Right ventricle myocardium inferior (tissue), 1 donor: ENCODE data around the gene CACNA1D. TPM values are rescaled to one million over a fixed set of nuclear protein-coding genes. Genes with fewer than 3 reads are reported as not detected.

Experiments
- ATAC-seq: fragments of 200-7000 bp; cut with Tn5 transposase; one replicate; pipeline ENCODE4 v1.9.1; 2020; ENCODE audit warnings: mild to moderate bottlenecking, moderate library complexity
- DNase-seq: peaks from one replicate; pipeline ENCODE4 v3.0.0; 2021; ENCODE audit errors: missing footprints
- intact Hi-C: fragments of 100-400 bp; cut with DNase I; formaldehyde crosslinking; loops from one replicate; pipeline ENCODE4 v1.11.0; 2022
- total RNA-seq: library from RNA; stranded (reverse); fragmentation: NEBNext Ultra II Directional; extraction: Animal tissue kit (Norgen Biotek cat#: 25700); gene quantifications from one replicate; pipeline ENCODE4 v1.2.1, GENCODE V29; 2021
- donor health status: DM: no; HTN: yes; CAD: no; lungs with severe emphysema.

Gene CACNA1D
- total RNA-seq, 1 donor from 2014 or later = 1.1 TPM

DNA sequence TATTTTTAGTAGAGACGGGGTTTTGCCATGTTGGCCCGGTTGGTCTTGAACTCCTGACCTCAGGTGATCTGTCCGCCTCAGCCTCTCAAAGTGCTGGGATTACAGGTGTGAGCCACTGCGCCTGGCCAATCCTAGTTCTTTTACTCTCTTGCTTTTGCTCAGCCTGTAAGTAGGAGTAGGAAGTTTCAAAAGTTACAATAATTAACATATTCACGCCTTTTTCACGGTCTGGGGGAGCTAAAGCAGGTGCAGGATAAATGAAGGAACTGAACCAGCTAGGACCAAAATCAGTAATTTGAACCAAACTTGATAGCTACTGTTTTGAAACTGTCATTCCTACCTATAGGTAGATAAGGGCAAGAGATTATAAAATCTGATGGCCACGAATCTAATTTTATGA lies 98.5 kb downstream of the CACNA1D start:
- ATAC-seq (no peak), DNase-seq (no peak)
- intact Hi-C loops = no loop called here

DNA sequence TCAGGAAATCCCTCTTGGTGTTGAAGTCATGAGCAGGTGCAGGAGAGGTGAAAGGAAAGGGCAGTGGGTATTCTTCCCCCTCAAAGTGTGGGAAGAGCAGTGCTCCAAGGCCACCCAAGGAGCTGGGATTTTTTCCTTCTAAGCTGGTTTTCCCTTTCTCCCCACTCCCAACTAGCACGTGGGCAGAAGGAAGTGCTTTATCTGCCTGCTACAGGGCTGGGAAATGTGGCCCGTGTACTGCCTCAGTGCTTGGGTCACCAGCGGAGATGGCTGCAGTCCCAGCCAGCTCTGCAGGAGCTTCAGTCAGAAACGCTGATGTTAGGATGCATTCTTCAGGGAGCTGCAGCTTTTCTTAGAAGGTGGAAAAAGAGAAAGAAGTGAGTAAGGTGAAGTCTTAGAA lies 99.2 kb downstream of the CACNA1D start:
- no peak for ATAC-seq
- no peak for DNase-seq
- intact Hi-C loops = no loop called here

DNA sequence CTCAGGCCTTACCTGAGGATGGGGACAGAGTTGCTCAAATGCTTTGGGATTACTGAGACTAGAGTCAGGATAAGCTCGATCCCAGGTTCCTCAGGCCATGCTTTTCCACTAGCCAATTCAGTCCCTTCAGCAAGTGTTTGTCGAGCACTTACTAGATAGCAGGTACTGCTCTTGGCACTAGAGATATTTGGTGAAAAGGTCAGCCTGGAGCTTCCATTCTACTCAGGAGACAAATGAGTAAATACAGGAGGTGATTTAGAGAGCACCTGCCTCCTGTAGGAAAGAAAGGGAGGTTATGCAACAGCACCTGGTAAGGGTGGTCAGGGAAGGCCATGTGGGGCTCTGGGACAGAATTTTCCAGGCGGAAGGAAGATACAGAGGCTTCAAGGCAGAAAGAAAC lies 99.9 kb downstream of the CACNA1D start:
- DNase-seq (no peak), ATAC-seq (no peak)
- intact Hi-C loops = no loop called here

- intact Hi-C loops = no loop called here
- ATAC-seq = no peak
- DNase-seq = no peak
These were observed 101.2 kb downstream of the CACNA1D start for GRCh38 chr3:53595660-53596059.

GRCh38 chr3:53597136-53597915 lies 102.9 kb downstream of the CACNA1D start:
- ATAC-seq = no peak
- intact Hi-C loops = no loop called here

DNA sequence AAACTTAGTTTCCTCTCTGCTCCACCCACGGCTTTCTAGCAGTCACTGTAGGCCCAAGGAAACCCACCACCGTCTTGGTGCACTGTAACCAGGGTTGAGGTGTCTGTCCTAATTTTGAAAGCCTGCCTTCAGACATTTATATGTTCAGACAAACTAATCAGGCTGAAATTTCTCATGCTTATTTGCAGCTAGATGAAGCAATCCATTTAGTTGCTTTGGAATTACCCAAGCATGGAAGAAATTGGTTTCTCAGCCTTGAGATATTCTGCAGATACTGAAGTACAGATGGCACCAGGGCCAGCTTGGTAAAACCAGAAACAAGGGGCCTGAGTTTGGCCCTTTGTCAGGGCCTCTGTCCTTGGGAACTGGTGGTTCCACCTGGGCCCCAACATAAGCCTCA lies 105.4 kb downstream of the CACNA1D start:
- intact Hi-C loops = no loop called here
- DNase-seq (no peak), ATAC-seq (no peak)

More at GRCh38 chr3:53597136-53597915, 102.9 kb downstream of the CACNA1D start:
- no peak for DNase-seq

- intact Hi-C loops = no loop called here
- DNase-seq (no peak), ATAC-seq (no peak)
These were observed 108.5 kb downstream of the CACNA1D start for GRCh38 chr3:53602866-53603265.

DNA sequence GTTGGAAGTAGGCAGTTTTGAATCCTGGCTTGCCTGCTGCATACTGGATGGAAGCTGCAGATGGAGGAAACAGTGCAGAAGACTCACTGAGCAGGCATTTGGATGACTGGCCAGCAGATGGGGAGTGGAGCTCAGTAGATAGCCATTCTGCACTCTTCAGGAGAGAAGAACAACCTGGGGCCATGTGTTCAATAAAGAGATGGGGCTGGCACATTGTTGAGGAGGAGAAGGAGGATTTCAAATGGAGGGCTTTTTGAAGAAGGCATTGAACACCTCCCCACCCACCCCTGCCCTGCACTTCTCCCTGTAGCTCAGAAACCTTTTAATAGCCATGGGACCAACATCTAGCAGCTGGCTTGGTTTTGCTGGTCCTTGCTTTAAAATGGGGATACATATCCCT lies 109.8 kb downstream of the CACNA1D start:
- DNase-seq (no peak), ATAC-seq (no peak)
- intact Hi-C loops = no loop called here

- intact Hi-C loops = no loop called here
- ATAC-seq (no peak), DNase-seq (no peak)
These were observed 112.4 kb downstream of the CACNA1D start for GRCh38 chr3:53606793-53607192.

DNA sequence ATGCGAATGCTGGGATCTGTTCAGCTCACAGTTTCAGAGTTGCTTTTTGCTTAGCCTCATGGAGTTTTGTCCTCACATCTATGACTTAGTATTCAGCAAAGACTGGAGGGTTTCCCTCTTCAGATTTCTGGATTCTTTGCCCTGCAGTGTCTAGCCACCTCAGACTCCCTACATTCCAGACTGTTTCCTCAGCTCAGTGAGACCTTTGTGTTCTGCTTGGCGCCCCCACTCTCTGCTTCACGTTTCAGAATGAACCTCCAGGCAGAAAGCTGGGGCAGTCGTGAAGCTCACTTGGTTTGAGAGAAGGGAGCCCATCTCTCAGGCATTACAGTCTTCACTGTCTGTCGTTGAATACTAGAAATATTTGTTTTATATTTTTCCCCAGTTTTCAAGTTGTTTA lies 118.1 kb downstream of the CACNA1D start:
- ATAC-seq = no peak
- intact Hi-C loops = no loop called here
- DNase-seq = no peak

- peak; percentile 38 for ATAC-seq
- intact Hi-C loops = no loop called here
These were observed 118.7 kb downstream of the CACNA1D start for GRCh38 chr3:53613125-53613524.

GRCh38 chr3:53614307-53614706 lies 119.9 kb downstream of the CACNA1D start:
- no peak for ATAC-seq
- intact Hi-C loops = no loop called here
- DNase-seq = no peak

More at GRCh38 chr3:53613125-53613524, 118.7 kb downstream of the CACNA1D start:
- no peak for DNase-seq

- peak; percentile 17 for ATAC-seq
- intact Hi-C loops = no loop called here
- no peak for DNase-seq
These were observed 121.9 kb downstream of the CACNA1D start for GRCh38 chr3:53616321-53616720.

GRCh38 chr3:53616971-53617892 lies 122.8 kb downstream of the CACNA1D start:
- ATAC-seq (no peak), DNase-seq (no peak)
- intact Hi-C loops = no loop called here

GRCh38 chr3:53617893-53618523 lies 123.6 kb downstream of the CACNA1D start:
- peak; percentile 87 for ATAC-seq

GRCh38 chr3:53618524-53618906 lies 124.1 kb downstream of the CACNA1D start:
- no peak for ATAC-seq

More at GRCh38 chr3:53617893-53618523, 123.6 kb downstream of the CACNA1D start:
- intact Hi-C loops = no loop called here
- DNase-seq = no peak

GRCh38 chr3:53618936-53619335 lies 124.5 kb downstream of the CACNA1D start:
- DNase-seq (no peak), ATAC-seq (no peak)
- intact Hi-C loops = no loop called here

More at GRCh38 chr3:53618524-53618906, 124.1 kb downstream of the CACNA1D start:
- no peak for DNase-seq
- intact Hi-C loops = no loop called here

DNA sequence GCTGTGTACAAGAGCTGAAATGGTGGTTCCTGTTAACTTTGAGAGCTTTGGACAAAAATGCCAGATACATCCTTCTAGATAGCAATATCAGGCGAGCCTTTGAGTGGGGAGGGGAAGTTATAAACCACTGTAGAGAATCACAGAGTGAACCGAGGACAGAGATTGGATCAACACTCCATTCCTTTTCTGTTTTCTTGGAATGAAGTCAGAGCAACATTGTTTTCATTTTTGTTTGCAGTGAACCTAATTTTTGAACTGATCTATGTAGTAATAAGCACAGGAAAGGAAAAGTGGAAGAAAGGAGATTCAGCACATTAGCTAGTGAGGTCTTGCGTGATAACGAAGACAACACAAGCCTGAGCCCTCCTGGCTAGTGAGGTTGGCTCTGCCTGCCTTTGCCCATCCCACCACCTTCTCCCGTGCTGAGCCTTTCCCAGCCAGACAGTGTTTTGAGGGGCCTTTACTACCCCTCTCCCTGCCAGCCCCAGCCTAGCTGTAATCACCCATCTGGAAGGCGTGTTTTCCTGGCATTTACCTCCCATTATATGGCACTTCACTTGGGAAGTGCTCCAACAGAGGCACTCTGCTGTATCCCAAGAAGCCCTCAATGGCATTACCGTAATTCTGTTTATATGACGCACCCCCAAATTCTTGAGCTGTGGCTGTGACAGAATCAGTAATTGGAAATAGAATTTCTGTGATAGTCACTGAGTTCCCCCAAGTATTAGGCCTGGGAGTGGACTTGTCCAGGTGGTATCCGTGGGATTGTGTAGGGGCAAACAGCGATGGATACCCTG lies 129.8 kb downstream of the CACNA1D start:
- intact Hi-C loops = no loop called here
- no peak for DNase-seq
- ATAC-seq = no peak

DNA sequence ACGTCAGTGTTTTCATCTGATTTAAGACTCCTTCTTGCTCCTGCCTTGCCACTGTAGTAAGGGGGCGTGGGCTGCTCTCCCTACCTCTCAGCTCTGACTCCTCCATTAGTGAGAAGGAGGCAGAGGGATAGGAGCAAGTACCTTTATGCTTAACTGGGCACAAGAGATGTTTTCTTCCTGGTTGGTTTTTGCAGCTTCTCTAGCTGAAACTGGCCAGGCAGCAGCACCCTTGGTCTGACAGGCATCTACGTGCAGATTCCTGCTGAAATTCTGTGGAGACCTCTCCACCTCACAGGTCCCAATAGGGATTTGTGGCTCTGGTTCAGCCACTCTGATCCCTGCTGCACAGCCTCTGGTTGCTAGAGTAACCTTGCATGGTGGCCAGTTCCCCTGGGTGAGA lies 132.5 kb downstream of the CACNA1D start:
- no peak for DNase-seq
- ATAC-seq = no peak
- intact Hi-C loops = no loop called here
